ENCODE results near the gene CACNA2D2.

DNA sequence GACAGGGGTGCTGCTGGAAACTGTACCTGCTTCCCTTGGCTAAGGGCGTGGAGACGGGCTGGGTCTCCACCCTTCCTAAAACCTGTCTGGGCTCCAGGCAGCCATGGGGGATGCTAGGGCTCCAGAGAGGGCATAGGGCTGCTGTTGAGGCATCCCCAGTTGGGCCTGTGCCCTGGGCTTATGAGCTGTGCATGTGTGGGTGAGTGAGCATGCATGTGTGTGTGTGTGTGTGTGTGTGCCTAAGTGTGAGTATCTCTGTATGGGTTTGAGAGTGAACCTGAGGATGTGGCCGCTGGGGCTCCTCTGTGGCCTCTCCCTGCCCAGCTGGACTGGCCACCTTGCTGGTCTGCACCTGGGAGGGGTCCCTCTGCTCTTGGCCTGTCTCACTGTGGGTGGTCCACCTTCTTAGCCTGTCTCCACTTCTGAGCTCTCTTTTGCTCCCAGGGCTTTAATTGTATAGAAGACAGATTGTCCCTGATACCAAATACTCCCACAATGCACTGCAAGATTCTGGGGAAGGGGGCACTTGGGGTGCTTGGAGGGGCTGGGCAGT lies 132.2 kb downstream of the CACNA2D2 start:
- TF ChIP-seq, protein P1, sequence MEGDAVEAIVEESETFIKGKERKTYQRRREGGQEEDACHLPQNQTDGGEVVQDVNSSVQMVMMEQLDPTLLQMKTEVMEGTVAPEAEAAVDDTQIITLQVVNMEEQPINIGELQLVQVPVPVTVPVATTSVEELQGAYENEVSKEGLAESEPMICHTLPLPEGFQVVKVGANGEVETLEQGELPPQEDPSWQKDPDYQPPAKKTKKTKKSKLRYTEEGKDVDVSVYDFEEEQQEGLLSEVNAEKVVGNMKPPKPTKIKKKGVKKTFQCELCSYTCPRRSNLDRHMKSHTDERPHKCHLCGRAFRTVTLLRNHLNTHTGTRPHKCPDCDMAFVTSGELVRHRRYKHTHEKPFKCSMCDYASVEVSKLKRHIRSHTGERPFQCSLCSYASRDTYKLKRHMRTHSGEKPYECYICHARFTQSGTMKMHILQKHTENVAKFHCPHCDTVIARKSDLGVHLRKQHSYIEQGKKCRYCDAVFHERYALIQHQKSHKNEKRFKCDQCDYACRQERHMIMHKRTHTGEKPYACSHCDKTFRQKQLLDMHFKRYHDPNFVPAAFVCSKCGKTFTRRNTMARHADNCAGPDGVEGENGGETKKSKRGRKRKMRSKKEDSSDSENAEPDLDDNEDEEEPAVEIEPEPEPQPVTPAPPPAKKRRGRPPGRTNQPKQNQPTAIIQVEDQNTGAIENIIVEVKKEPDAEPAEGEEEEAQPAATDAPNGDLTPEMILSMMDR (IDR thresholded peaks at IDR 0.05) = no peak
- no peak for TF ChIP-seq POLR2A (IDR thresholded peaks at IDR 0.05)
